Liver (tissue), 9 donors: ENCODE measurements around the gene NDUFA7. TPM values are rescaled to one million over a fixed set of nuclear protein-coding genes. Genes with fewer than 3 reads are reported as not detected.

ENCODE experiments used
- DNase-seq: peaks from one replicate; pipeline ENCODE4 v3.0.0-alpha.2; 2017; ENCODE audit warnings: low spot score
- H3K27ac ChIP-seq, 2 donors: one replicate each; pipeline ENCODE4 v1.7.0; 2013; ENCODE audit warnings: inconsistent platforms in 2 of 2, low read length in 2 of 2, control low read depth in 1 of 2, low read depth in 1 of 2, mild to moderate bottlenecking in 1 of 2
- H3K27me3 ChIP-seq, 4 donors: one replicate each; pipeline versions ENCODE4 v1.6.1 to v1.7.0; 2013; ENCODE audit warnings: low read length in 3 of 4, inconsistent platforms in 1 of 4, mild to moderate bottlenecking in 1 of 4, moderate library complexity in 1 of 4; ENCODE audit not compliant: control insufficient read depth in 4 of 4, insufficient read depth in 4 of 4
- H3K36me3 ChIP-seq, 4 donors: one replicate each; pipeline versions ENCODE4 v1.6.1 to v1.7.0; 2013; ENCODE audit warnings: low read length in 3 of 4, mild to moderate bottlenecking in 3 of 4, low read depth in 1 of 4, moderate library complexity in 1 of 4; ENCODE audit not compliant: control insufficient read depth in 4 of 4, insufficient read depth in 3 of 4
- H3K4me1 ChIP-seq, 4 donors: one replicate each; pipeline versions ENCODE4 v1.6.1 to v1.7.0; 2013; ENCODE audit warnings: low read length in 3 of 4, mild to moderate bottlenecking in 3 of 4, moderate library complexity in 1 of 4; ENCODE audit not compliant: control insufficient read depth in 4 of 4, insufficient read depth in 4 of 4
- H3K4me3 ChIP-seq, 3 donors: one replicate each; pipeline versions ENCODE4 v1.6.1 to v1.7.0; 2013; ENCODE audit warnings: low read length in 3 of 3, control low read depth in 1 of 3, low read depth in 1 of 3, mild to moderate bottlenecking in 1 of 3
- H3K9ac ChIP-seq, 2 donors: one replicate each; pipeline ENCODE4 v1.7.0; 2013; ENCODE audit warnings: low read length in 2 of 2, mild to moderate bottlenecking in 2 of 2, moderate library complexity in 2 of 2, control low read depth in 1 of 2, low read depth in 1 of 2
- H3K9me3 ChIP-seq, 4 donors: one replicate each; pipeline versions ENCODE4 v1.6.1 to v1.7.0; 2013; ENCODE audit warnings: low read length in 3 of 4; ENCODE audit not compliant: control insufficient read depth in 4 of 4
- CTCF ChIP-seq: fragments of 150-350 bp; IDR thresholded peaks from 2 replicates; pipeline ENCODE4 v1.5.1; 2017; ENCODE audit warnings: improper control_type of control experiment, low read depth, low read length; ENCODE audit not compliant: missing input control
- EGR1 ChIP-seq, 2 donors: IDR thresholded peaks; 2 replicates each; pipeline ENCODE4 v1.6.1; 2016 to 2018; ENCODE audit warnings: antibody characterized with exemption in 2 of 2, low read depth in 2 of 2
- FOXA2 ChIP-seq: IDR thresholded peaks from 2 replicates; pipeline ENCODE4 v1.6.1; 2016; ENCODE audit warnings: antibody characterized with exemption
- GABPA ChIP-seq, 2 donors: IDR thresholded peaks in 1 of 2; conservative IDR thresholded peaks in 1 of 2; 2 replicates each; pipeline ENCODE4 v1.6.1; 2016; ENCODE audit warnings: antibody characterized with exemption in 2 of 2, mild to moderate bottlenecking in 1 of 2, moderate library complexity in 1 of 2
- HNF4A ChIP-seq, 2 donors: conservative IDR thresholded peaks; 2 replicates each; pipeline ENCODE4 v1.6.1; 2016; ENCODE audit warnings: antibody characterized with exemption in 2 of 2, mild to moderate bottlenecking in 2 of 2
- JUND ChIP-seq, 2 donors: IDR thresholded peaks; 2 replicates each; pipeline ENCODE4 v1.6.1; 2016; ENCODE audit warnings: antibody characterized with exemption in 2 of 2
- MAX ChIP-seq: IDR thresholded peaks from 2 replicates; pipeline ENCODE4 v1.6.1; 2016; ENCODE audit warnings: antibody characterized with exemption
- NR2F2 ChIP-seq: IDR thresholded peaks from 2 replicates; pipeline ENCODE4 v1.6.1; 2016; ENCODE audit warnings: antibody characterized with exemption
- REST ChIP-seq: IDR thresholded peaks from 2 replicates; pipeline ENCODE4 v1.6.1; 2016; ENCODE audit warnings: antibody characterized with exemption, mild to moderate bottlenecking
- RXRA ChIP-seq, 2 donors: IDR thresholded peaks; 2 replicates each; pipeline ENCODE4 v1.6.1; 2017 to 2018; ENCODE audit warnings: antibody characterized with exemption in 2 of 2, mild to moderate bottlenecking in 1 of 2
- SP1 ChIP-seq: IDR thresholded peaks from 2 replicates; pipeline ENCODE4 v1.6.1; 2018; ENCODE audit warnings: antibody characterized with exemption, mild to moderate bottlenecking
- TAF1 ChIP-seq: conservative IDR thresholded peaks from 2 replicates; pipeline ENCODE4 v1.6.1; 2016; ENCODE audit warnings: antibody characterized with exemption, mild to moderate bottlenecking
- YY1 ChIP-seq: IDR thresholded peaks from 2 replicates; pipeline ENCODE4 v1.6.1; 2016; ENCODE audit warnings: antibody characterized with exemption, mild to moderate bottlenecking
- WGBS: extraction: QIAGEN DNeasy Blood & Tissue Kit; methylation state at CpG from one replicate; pipeline ENCODE4 v1.1.7; 2013; 5-methylcytosine and 5-hydroxymethylcytosine counted together
- polyA plus RNA-seq, 2 donors: library from polyadenylated mRNA; stranded (reverse) in 1 of 2; unstranded in 1 of 2; fragments of 200-250 nt in 1 of 2; fragments of >200 nt in 1 of 2; fragmentation: Nextera tagmentation in 1 of 2; extraction: Ambion mirVana in 1 of 2; gene quantifications; one replicate each; pipeline versions ENCODE4 v1.2.1 to v1.2.3, GENCODE V29; 2013 to 2015
- total RNA-seq, 2 donors: library from RNA; depleted of rRNA; stranded (reverse); fragments of >200 nt; gene quantifications; one replicate each; pipeline ENCODE4 v1.2.3, GENCODE V29; 2014
- TF ChIP-seq, protein P1 (sequence below): IDR thresholded peaks from 2 replicates; pipeline ENCODE4 v1.6.1; 2016; ENCODE audit warnings: antibody characterized with exemption
- TF ChIP-seq, protein P2 (sequence below): IDR thresholded peaks from 2 replicates; pipeline ENCODE4 v1.6.1; 2016; ENCODE audit warnings: antibody characterized with exemption
- donor health status: healthy.
- donor health status: healthy.
- donor health status: healthy.
- donor health status: healthy.
- donor health status: healthy.

Gene NDUFA7
- total and polyA plus RNA-seq, 4 donors, result 19.6 to 101 (median 55.7) TPM

- H3K36me3 ChIP-seq, result no peaks in the 10 kb centered on the region
- peaks cover 3 to 20% (median 10%) of the 10 kb centered on the region in 4 donors for H3K4me1 ChIP-seq
- 38% methylated on average over 27 of the region's 27 CpGs for WGBS
- DNase-seq, result no peak
- TF ChIP-seq NR2F2 (no peak), MAX (no peak), FOXA2 (no peak), RXRA (IDR thresholded peaks at IDR 0.05) (no peak), JUND (IDR thresholded peaks at IDR 0.05) (no peak), TAF1 (no peak), REST (no peak), EGR1 (IDR thresholded peaks at IDR 0.05; ENCODE audit: low read depth in 2 of 2) (no peak), HNF4A (conservative IDR thresholded peaks at IDR 0.05) (no peak), GABPA (IDR thresholded peaks at IDR 0.05 in 1 of 2, conservative IDR thresholded peaks at IDR 0.05 in 1 of 2) (no peak), CTCF (no peak), SP1 (no peak), YY1 (no peak)
- TF ChIP-seq, protein P1, sequence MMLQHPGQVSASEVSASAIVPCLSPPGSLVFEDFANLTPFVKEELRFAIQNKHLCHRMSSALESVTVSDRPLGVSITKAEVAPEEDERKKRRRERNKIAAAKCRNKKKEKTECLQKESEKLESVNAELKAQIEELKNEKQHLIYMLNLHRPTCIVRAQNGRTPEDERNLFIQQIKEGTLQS, result no peak
- TF ChIP-seq, protein P2, sequence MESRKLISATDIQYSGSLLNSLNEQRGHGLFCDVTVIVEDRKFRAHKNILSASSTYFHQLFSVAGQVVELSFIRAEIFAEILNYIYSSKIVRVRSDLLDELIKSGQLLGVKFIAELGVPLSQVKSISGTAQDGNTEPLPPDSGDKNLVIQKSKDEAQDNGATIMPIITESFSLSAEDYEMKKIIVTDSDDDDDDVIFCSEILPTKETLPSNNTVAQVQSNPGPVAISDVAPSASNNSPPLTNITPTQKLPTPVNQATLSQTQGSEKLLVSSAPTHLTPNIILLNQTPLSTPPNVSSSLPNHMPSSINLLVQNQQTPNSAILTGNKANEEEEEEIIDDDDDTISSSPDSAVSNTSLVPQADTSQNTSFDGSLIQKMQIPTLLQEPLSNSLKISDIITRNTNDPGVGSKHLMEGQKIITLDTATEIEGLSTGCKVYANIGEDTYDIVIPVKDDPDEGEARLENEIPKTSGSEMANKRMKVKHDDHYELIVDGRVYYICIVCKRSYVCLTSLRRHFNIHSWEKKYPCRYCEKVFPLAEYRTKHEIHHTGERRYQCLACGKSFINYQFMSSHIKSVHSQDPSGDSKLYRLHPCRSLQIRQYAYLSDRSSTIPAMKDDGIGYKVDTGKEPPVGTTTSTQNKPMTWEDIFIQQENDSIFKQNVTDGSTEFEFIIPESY, result no peak
- no peaks in the 10 kb centered on the region for H3K9me3 ChIP-seq
- H3K27ac ChIP-seq, result no peak overlapping the region
- H3K9ac ChIP-seq, result no peak overlapping the region
- H3K4me3 ChIP-seq, result no peak overlapping the region
- peaks cover 0 to 4% (median 1%) of the 10 kb centered on the region in 4 donors for H3K27me3 ChIP-seq
Measured at GRCh38 chr19:8336072-8336569, 14.9 kb upstream of the NDUFA7 start.
